Activated CD4-positive, alpha-beta T cell treated with anti-CD3 and anti-CD28 coated beads, Interleukin-2, amount 10 ng/mL, durations not matched to agents 7 days and 5 days (primary cell): ENCODE measurements around the gene SLC25A40. TPM values are rescaled to one million over a fixed set of nuclear protein-coding genes. Genes with fewer than 3 reads are reported as not detected.
"Not testable (repeated sequence)": the region's sequence is repeated elsewhere in the genome, so short reads cannot be mapped to it uniquely, and the experiment has no call there.

Experiments used
- CTCF ChIA-PET: fragments of 350-600 bp; sonication (Branson Sonifier 250); formaldehyde crosslinking; loops from one replicate; lab custom pipeline; 2021; ENCODE audit warnings: antibody characterized with exemption; lab: Charles Lee
- POLR2A ChIA-PET: fragments of 350-600 bp; sonication (Branson Sonifier 250); formaldehyde crosslinking; loops from one replicate; lab custom pipeline; 2021; ENCODE audit warnings: antibody characterized with exemption; lab: Charles Lee
- DNase-seq: peaks from one replicate; pipeline ENCODE4 v3.0.0-alpha.2; 2020
- H3K27ac Mint-ChIP-seq: one replicate; pipeline ENCODE4 v1.8.0; 2021; ENCODE audit warnings: mild to moderate bottlenecking, moderate library complexity, mixed read lengths
- H3K27me3 Mint-ChIP-seq: one replicate; pipeline ENCODE4 v1.8.0; 2021; ENCODE audit warnings: mixed read lengths
- H3K36me3 Mint-ChIP-seq: one replicate; pipeline ENCODE4 v1.8.0; 2021; ENCODE audit warnings: low read depth, mixed read lengths
- H3K4me1 Mint-ChIP-seq: one replicate; pipeline ENCODE4 v1.8.0; 2021; ENCODE audit warnings: mixed read lengths
- H3K4me3 Mint-ChIP-seq: one replicate; pipeline ENCODE4 v1.8.0; 2021; ENCODE audit warnings: mild to moderate bottlenecking, moderate library complexity, mixed read lengths
- H3K9me3 Mint-ChIP-seq: one replicate; pipeline ENCODE4 v1.8.0; 2021; ENCODE audit warnings: mixed read lengths
- total RNA-seq, 2 experiments: library from RNA; stranded (reverse); gene quantifications; one replicate each; pipeline ENCODE4 v1.2.3, GENCODE V29; 2021

The SLC25A40 gene
- total RNA-seq, 2 experiments from 2014 or later: 49.7 to 55.7 TPM

DNA sequence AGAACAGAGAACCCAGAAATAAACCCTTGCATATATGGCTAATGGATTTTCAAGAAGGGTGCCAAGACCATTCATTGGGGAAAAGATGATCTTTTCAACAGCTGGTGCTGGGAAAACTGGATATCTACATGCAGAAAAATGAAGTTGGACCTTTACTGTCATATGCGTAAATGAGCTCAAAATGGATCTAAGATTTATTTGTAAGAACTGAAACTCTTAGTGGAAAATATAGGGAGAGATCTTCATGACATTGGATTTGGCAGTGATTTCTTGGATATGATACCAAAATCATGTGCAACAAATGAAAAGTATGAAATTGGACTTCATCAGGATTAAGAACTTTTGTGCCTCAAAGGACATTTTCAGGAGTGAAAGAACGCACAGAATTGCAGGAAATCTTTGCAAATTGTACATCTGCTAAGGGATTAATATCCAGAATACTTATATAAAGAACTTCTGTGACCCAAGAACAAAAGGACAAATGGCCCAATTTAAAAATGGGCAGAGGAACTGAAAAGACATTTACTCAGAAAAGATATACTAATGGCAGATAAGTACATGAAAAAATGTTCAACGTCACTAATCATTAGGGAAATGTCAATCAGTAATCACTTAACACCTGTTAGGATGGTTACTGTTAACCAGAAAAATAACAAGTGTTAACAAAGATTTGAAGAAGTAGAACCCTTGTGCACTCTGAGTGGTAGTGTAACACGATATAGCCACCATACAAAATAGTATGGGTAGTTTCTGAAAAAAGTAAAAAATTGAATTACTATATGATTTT lies 6.2 kb upstream of the SLC25A40 start:
- Mint-ChIP-seq H3K9me3 (no peaks in the 10 kb centered on the region), H3K4me3 (no peak overlapping the region), H3K4me1 (peaks cover 51% of the 10 kb centered on the region), H3K36me3 (peaks cover 52% of the 10 kb centered on the region), H3K27ac (no peak overlapping the region), H3K27me3 (no peaks in the 10 kb centered on the region)
- POLR2A ChIA-PET: no interaction called here
- CTCF ChIA-PET: interaction anchor here (1.6 kb wide), 1 partner anchor 11 kb away, joined by 3 read pairs; no protein-coding TSS in a partner anchor
- DNase-seq: no peak

DNA sequence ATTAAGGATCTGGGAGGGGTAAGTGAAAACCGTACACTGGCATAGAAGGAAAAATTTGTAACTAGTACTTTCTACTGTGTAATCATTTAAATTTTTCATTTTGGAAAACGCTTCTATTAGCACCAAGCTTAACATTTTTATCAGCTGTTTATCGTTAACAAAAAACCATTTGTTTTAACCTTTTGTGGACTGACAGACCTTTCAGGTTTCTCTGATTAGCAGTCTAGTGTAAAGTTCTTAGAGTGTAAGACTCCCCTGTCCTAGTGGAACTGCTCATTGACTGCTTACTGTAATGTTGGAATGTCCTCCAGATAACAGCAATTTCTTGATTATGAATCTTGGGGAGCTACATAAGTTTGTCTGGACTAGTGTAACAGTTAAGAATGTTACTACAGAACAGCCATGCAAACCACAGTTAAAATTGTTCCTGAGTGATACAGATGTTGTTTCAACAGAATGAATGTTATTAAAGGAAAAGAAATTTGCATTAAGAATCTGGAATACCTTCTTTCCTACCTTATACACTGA lies 2.1 kb upstream of the SLC25A40 start:
- peaks cover 63% of the 10 kb centered on the region for H3K4me1 Mint-ChIP-seq
- H3K36me3 Mint-ChIP-seq: peaks cover 54% of the 10 kb centered on the region
- DNase-seq: no peak
- peak overlapping the region; percentile 77 for H3K4me3 Mint-ChIP-seq
- CTCF ChIA-PET: interaction anchor here (1.4 kb wide), 1 partner anchor 342 kb away, joined by 3 read pairs; no protein-coding TSS in a partner anchor
- H3K27ac Mint-ChIP-seq: peak overlapping the region; percentile 48
- no peaks in the 10 kb centered on the region for H3K9me3 Mint-ChIP-seq
- H3K27me3 Mint-ChIP-seq: no peaks in the 10 kb centered on the region
- POLR2A ChIA-PET: interaction anchor here (0.6 kb wide), 1 partner anchor 37 kb away, joined by 3 read pairs; no protein-coding TSS in a partner anchor

DNA sequence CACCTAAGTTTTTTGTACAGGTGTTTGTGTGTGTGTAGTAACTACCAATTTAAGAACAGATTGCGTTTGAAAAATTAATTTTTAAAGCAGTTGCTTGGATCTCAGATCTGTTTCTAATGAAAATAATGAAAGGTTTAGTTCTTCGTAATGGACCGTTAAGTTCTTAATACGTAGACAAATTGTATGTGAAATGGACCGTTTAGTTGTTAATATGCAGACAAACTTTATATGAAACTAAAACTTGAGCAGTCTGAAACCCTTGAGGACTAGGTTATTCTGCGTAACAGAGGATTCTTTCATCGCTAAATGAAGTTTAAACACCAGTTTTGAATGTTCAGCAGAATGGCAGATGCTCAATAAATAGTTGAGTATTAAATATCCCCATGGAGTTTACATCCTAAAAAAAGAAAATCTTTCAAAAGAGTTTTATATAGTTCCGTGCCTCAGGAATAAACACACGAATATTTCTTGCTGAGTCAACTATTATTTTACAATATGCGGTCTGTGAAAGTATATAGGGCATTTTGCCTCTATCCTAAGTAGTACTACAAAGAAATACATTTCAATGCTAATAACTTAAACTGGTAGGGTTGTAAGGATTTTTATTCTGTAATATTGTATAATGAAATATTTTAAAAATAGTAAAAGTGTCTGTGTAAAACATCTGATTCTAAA lies 1.3 kb upstream of the SLC25A40 start:
- Mint-ChIP-seq H3K27me3 (no peaks in the 10 kb centered on the region), H3K9me3 (peaks cover 4% of the 10 kb centered on the region), H3K27ac (peak overlapping the region; percentile 99), H3K36me3 (peaks cover 56% of the 10 kb centered on the region), H3K4me1 (peaks cover 61% of the 10 kb centered on the region), H3K4me3 (peak overlapping the region; percentile 77)
- DNase-seq: no peak
- POLR2A ChIA-PET: no interaction called here
- CTCF ChIA-PET: no interaction called here

DNA sequence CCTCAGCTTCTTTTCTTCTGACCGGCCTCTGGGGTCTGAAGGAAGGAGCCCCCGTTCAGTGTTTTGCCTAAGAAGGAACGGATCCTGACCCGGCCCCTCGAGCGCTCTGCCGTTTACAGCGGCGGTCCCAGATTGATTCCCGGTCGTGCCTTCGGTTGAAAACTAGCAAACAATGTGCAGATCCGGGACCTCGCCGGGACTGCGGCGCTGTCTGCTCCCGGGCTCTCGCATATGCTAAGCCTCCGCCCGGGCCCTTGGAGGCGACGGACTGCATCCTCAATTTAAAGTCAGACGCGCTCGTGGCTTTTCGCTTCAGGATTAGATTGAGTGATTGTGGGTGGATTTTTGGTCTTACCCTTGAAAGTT lies 692 bp upstream of the SLC25A40 start:
- peaks cover 59% of the 10 kb centered on the region for H3K4me1 Mint-ChIP-seq
- DNase-seq: peak; percentile 61
- no peaks in the 10 kb centered on the region for H3K27me3 Mint-ChIP-seq
- H3K4me3 Mint-ChIP-seq: peak overlapping the region; percentile 77
- ChIA-PET CTCF (interaction anchor here (0.7 kb wide), 1 partner anchor 532 kb away, joined by 3 read pairs; the partner anchor contains the start of gene CROT), POLR2A (no interaction called here)
- H3K9me3 Mint-ChIP-seq: peaks cover 10% of the 10 kb centered on the region
- H3K36me3 Mint-ChIP-seq: peaks cover 56% of the 10 kb centered on the region
- H3K27ac Mint-ChIP-seq: peak overlapping the region; percentile 99

DNA sequence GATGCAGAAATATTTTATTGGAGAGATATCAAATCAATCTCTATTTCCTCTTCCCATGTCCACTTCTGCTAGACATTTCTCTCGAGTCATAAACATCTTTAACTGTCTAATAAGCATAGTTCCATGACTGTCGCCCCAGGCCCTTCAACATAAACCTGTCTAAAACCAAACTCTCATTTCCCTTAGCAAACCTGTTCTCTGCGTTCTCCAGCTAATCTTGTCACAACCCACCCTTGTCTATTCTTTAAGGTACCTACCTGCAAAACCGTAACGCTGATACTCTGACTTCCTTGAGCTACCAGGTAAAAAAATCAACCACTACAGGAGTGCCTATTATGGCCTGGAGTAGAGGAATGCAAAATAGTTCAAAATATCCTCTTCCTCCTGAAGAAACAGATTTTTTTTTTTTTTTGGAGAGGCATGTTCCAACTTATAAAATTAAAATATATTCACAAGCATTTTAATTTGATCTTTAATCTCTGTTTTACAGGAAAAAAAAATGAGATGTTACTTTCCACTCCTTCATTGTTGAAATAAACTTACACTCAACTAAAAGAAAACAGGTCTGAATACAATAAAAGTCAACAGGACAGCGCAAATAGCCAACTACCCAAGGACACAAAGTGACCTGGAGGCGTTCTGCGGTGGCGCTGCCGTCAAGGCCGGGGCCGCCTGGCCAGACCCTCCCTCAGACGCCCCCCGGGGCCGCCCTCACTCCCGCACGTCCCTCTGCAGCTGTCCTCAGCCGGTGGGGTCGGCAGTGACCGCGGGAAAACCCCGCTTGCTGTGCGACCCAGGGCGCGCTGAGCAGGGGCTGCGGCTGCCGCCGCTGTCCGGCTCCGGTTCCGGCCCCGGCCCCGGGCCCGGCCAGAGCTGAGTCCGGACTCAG lies 765 bp downstream of the SLC25A40 start:
- peak; percentile 15 for DNase-seq
- Mint-ChIP-seq H3K4me3 (peak overlapping the region; percentile 77), H3K36me3 (peaks cover 58% of the 10 kb centered on the region), H3K27ac (peak overlapping the region; percentile 99), H3K27me3 (no peaks in the 10 kb centered on the region), H3K4me1 (peaks cover 48% of the 10 kb centered on the region), H3K9me3 (peaks cover 18% of the 10 kb centered on the region)
- ChIA-PET POLR2A (no interaction called here), CTCF (interaction anchor here (0.6 to 1.0 kb wide), 4 partner anchors 11 to 35 kb away, joined by 3 to 8 read pairs (median 4); no protein-coding TSS in a partner anchor)

DNA sequence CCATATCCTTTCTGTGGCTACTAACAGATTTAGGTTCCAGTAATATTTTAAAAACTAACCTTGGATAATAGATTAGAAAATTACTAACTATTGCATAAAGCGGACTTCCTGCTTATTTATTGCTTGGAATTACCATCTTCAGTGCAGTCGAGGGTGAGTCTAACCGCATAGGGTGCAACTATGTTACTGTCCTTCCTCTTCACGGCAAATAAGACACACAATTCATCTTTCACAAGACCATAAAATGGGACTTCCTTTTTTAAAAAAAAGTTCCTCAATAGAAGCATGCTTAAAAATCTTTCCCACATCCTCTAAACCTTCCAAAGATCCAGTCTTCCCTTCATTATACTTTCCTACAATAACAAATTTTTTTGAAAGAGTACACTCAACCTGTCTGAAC lies 2.1 kb downstream of the SLC25A40 start:
- CTCF ChIA-PET: no interaction called here

DNA sequence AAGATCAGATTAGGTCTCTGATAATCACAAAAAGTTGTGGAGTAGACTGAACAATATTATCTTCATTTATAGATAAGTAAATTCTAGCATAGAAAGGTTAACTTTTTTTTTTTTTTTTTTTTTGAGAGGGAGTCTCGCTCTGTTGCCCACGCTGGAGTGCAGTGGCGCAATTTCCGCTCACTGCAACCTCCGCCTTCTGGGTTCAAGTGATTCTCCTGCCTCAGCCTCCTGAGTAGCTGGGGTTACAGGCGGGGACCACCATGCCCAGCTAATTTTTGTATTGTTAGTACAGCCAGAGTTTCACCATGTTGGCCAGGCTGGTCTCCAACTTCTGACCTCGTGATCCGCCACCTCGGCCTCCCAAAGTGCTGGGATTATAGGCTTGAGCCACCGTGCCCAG lies 2.8 kb downstream of the SLC25A40 start:
- Mint-ChIP-seq H3K4me3 (peak overlapping the region; percentile 1), H3K36me3 (peaks cover 67% of the 10 kb centered on the region), H3K4me1 (peaks cover 33% of the 10 kb centered on the region), H3K9me3 (peaks cover 30% of the 10 kb centered on the region)
- POLR2A ChIA-PET, DNase-seq, CTCF ChIA-PET, H3K27ac Mint-ChIP-seq, H3K27me3 Mint-ChIP-seq: not testable (repeated sequence)

More for the DNA sequence above, 2.1 kb downstream of the SLC25A40 start:
- Mint-ChIP-seq H3K4me3 (peak overlapping the region; percentile 77), H3K4me1 (peaks cover 37% of the 10 kb centered on the region), H3K36me3 (peaks cover 61% of the 10 kb centered on the region), H3K27ac (peak overlapping the region; percentile 55), H3K27me3 (no peaks in the 10 kb centered on the region), H3K9me3 (peaks cover 24% of the 10 kb centered on the region)
- POLR2A ChIA-PET: no interaction called here
- no peak for DNase-seq

DNA sequence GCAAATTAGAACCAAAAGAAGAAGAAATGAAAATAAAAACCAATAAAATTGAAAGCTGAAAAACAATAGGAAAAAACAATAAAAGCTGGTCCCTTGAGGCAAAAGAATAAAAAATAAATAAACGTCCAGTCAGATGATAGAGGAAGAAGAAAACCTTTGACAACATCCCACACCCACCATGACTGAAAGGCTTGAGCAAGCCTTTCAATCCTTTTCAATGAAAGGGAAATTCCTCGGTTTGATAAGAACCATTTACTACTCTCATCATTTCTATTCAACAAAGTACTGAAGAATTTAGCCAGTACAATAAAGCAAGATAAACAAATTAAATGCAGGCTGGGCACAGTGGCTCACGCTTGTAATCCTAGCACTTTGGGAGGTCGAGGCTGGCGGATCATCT lies 3.8 kb downstream of the SLC25A40 start:
- no peak overlapping the region for H3K4me3 Mint-ChIP-seq
- H3K36me3 Mint-ChIP-seq: peaks cover 72% of the 10 kb centered on the region
- peaks cover 28% of the 10 kb centered on the region for H3K4me1 Mint-ChIP-seq
- H3K27me3 Mint-ChIP-seq: no peaks in the 10 kb centered on the region
- ChIA-PET POLR2A (no interaction called here), CTCF (interaction anchor here (0.7 kb wide), 2 partner anchors 198 to 323 kb away, joined by 3 read pairs; no protein-coding TSS in a partner anchor)
- no peak overlapping the region for H3K27ac Mint-ChIP-seq
- DNase-seq: no peak
- H3K9me3 Mint-ChIP-seq: peaks cover 38% of the 10 kb centered on the region

DNA sequence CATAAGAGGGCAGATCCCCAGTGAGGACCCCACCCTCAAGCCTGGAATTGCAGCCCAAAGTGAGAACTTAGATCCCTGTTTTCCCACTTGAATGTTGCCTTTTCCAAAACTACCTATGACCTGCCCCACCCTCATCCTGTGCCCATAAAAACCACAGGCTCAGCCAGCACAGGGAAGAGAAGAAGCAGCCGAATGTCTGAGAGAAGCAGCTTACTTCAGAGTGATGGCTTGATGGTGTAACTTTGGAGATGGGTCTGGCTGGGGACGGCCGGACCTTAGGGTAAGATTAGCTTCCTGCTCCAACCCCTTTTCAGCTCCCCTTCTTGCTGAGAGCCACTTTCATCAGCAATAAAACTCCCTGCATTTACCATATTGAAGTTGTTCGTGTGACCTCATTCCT lies 5.7 kb downstream of the SLC25A40 start:
- POLR2A ChIA-PET: no interaction called here
- CTCF ChIA-PET: no interaction called here
- Mint-ChIP-seq H3K4me3 (no peak overlapping the region), H3K27me3 (no peaks in the 10 kb centered on the region), H3K27ac (no peak overlapping the region), H3K4me1 (peaks cover 28% of the 10 kb centered on the region), H3K9me3 (peaks cover 52% of the 10 kb centered on the region), H3K36me3 (peaks cover 90% of the 10 kb centered on the region)
- DNase-seq: no peak

DNA sequence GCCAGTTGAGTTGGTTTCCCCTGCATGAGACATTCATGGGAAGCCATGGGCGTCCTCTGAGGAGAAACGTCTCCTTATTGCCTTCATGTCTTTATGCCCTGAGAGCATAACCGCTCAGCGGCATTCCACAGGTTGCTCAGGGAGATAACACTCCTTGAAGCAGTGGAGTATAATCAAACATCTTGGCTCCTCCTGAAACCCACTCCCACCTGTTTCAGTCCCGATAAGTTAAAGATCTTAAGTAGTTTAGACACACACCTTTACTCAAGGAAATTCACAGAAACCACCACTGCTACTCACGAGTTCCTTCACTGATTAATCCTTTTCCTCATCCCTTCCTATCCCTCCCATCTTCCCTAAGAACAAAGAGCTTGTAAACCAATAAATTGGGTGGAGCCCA lies 9.6 kb downstream of the SLC25A40 start:
- H3K27me3 Mint-ChIP-seq, H3K4me3 Mint-ChIP-seq, DNase-seq, H3K27ac Mint-ChIP-seq, POLR2A ChIA-PET, H3K4me1 Mint-ChIP-seq, CTCF ChIA-PET: not testable (repeated sequence)
- H3K36me3 Mint-ChIP-seq: peaks cover 81% of the 10 kb centered on the region
- peaks cover 50% of the 10 kb centered on the region for H3K9me3 Mint-ChIP-seq

DNA sequence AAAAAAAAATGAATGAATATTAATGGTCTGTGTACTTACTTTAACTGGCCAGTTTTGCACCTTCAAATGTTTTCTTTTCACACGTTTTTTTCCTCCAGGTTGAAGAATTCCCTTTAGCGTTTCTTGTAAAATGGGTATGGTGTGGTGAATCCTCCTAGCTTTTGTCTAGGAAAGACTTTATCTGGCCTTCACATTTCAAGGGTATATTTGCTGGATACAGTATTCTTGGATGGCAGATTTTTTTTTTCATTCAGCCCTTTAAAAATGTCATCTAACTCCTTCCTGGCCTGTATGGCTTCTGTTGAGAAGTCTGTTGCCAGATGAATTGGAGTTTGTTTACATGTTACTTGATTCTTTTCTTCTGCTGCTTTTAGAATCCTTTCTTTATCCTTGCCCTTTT lies 10.1 kb downstream of the SLC25A40 start:
- DNase-seq: no peak
- H3K27me3 Mint-ChIP-seq: no peaks in the 10 kb centered on the region
- peaks cover 77% of the 10 kb centered on the region for H3K36me3 Mint-ChIP-seq
- H3K4me3 Mint-ChIP-seq: no peak overlapping the region
- peaks cover 1% of the 10 kb centered on the region for H3K4me1 Mint-ChIP-seq
- CTCF ChIA-PET: no interaction called here
- POLR2A ChIA-PET: no interaction called here
- no peak overlapping the region for H3K27ac Mint-ChIP-seq
- H3K9me3 Mint-ChIP-seq: peaks cover 47% of the 10 kb centered on the region

DNA sequence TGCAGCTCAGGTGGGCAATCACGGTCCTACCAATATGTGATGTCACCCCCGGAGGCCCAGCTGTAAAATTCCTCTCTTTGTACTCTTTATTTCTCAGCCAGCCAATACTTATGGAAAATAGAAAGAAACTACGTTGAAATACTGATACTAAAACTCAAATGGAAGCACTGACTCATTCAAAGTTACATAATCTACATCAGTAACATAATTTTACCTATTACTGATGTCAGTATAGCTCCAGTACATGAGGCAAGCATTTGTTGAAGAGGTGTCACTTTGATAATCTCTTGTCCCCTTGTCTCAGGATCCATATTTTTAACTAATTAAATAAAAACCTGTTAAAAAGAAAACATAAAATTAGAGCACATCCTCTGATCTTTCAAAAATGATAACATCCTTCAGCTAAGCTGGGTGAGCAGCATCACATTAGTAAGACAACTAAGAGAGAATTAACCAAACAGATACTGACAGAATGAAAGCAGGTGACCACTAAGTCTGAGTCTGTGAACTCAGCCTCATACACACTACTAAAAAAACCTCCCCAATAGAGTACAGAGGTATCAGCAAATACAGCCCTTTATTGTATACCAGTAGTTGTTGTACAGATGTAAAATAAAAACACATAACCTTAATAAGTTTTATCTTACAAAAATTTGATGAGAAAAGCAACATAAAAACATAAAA lies 17.6 kb downstream of the SLC25A40 start:
- CTCF ChIA-PET: no interaction called here
- no peaks in the 10 kb centered on the region for H3K27me3 Mint-ChIP-seq
- POLR2A ChIA-PET: no interaction called here
- peaks cover 47% of the 10 kb centered on the region for H3K36me3 Mint-ChIP-seq
- no peaks in the 10 kb centered on the region for H3K4me1 Mint-ChIP-seq
- H3K4me3 Mint-ChIP-seq: no peak overlapping the region
- peaks cover 6% of the 10 kb centered on the region for H3K9me3 Mint-ChIP-seq
- DNase-seq: no peak
- H3K27ac Mint-ChIP-seq: no peak overlapping the region
